Measurements from ENCODE around the gene OXNAD1.

DNA sequence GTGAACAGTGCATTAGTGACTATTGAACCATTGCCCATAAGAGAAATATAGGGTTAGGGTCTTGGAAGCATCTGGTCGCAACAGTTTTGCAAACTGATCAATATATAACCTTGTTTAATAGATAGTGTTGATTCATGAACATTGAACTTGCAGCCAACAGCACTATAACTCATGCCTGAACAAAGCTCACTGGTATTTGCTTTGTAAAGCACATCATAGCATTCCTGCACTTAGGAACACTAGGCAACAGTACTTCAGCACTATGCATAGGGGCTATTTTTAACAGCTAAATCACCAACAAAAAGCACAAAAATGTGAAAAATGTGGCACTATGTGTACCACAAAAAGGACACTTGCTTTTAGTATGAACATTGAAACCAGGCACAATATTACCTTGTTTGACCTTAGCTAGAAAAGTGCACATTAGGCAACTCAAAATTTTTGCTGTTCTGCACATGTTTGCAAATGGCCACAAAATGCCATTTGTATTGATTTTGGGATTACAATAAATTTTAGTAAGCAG, 68.0 kb downstream of the OXNAD1 start:
- TF ChIP-seq, protein P1, sequence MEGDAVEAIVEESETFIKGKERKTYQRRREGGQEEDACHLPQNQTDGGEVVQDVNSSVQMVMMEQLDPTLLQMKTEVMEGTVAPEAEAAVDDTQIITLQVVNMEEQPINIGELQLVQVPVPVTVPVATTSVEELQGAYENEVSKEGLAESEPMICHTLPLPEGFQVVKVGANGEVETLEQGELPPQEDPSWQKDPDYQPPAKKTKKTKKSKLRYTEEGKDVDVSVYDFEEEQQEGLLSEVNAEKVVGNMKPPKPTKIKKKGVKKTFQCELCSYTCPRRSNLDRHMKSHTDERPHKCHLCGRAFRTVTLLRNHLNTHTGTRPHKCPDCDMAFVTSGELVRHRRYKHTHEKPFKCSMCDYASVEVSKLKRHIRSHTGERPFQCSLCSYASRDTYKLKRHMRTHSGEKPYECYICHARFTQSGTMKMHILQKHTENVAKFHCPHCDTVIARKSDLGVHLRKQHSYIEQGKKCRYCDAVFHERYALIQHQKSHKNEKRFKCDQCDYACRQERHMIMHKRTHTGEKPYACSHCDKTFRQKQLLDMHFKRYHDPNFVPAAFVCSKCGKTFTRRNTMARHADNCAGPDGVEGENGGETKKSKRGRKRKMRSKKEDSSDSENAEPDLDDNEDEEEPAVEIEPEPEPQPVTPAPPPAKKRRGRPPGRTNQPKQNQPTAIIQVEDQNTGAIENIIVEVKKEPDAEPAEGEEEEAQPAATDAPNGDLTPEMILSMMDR (IDR thresholded peaks at IDR 0.05), result no peak
- TF ChIP-seq POLR2A (IDR thresholded peaks at IDR 0.05), result no peak
